H1 (cell line): ENCODE data around the gene NADSYN1. TPM values are rescaled to one million over a fixed set of nuclear protein-coding genes. Genes with fewer than 3 reads are reported as not detected.

Experiments
- CTCF ChIA-PET: fragments of 300-600 bp; sonication (Branson Sonifier 250); formaldehyde crosslinking; loops from one replicate; lab custom pipeline; 2021; ENCODE audit not compliant: partially characterized antibody; lab: Charles Lee
- POLR2A ChIA-PET: fragments of 300-600 bp; sonication (Branson Sonifier 250); formaldehyde crosslinking; loops from one replicate; lab custom pipeline; 2021; ENCODE audit warnings: inconsistent platforms; ENCODE audit not compliant: partially characterized antibody; lab: Charles Lee
- DNase-seq, 2 experiments: peaks; one replicate each; pipeline versions ENCODE4 v3.0.0 to v3.0.0-alpha.2; 2010 to 2022; ENCODE audit warnings: low spot score in 2 of 2, low read depth in 1 of 2, mixed read lengths in 1 of 2
- FAIRE-seq: peaks from 2 replicates; lab custom pipeline; 2011; peaks lifted over from hg19 to GRCh38; lab: Jason Lieb, UNC
- H2AFZ ChIP-seq: 2 replicates; pipeline ENCODE4 v1.8.1; 2012; ENCODE audit warnings: low read length, inconsistent platforms
- H2AK5ac ChIP-seq: 2 replicates; pipeline ENCODE4 v1.6.1; 2013; ENCODE audit warnings: low read depth, low read length
- H2BK120ac ChIP-seq: replicated peaks from 2 replicates; pipeline ENCODE3; 2013; ENCODE audit warnings: low read depth, low read length, inconsistent platforms
- H2BK12ac ChIP-seq: 2 replicates; pipeline ENCODE4 v1.6.1; 2013; ENCODE audit warnings: low read depth, low read length
- H2BK15ac ChIP-seq: 2 replicates; pipeline ENCODE4 v1.6.1; 2013; ENCODE audit warnings: low read length
- H2BK20ac ChIP-seq: 2 replicates; pipeline ENCODE4 v1.6.1; 2013; ENCODE audit warnings: low read length
- H2BK5ac ChIP-seq: 2 replicates; pipeline ENCODE4 v1.6.1; 2013; ENCODE audit warnings: low read depth, low read length
- H3K14ac ChIP-seq: 2 replicates; pipeline ENCODE4 v1.6.1; 2013; ENCODE audit warnings: inconsistent platforms; ENCODE audit not compliant: insufficient read length
- H3K18ac ChIP-seq: 2 replicates; pipeline ENCODE4 v1.6.1; 2013; ENCODE audit warnings: low read length; ENCODE audit errors: extremely low read depth
- H3K23ac ChIP-seq: 2 replicates; pipeline ENCODE4 v1.6.1; 2013; ENCODE audit warnings: inconsistent platforms; ENCODE audit not compliant: insufficient read length
- H3K23me2 ChIP-seq: 2 replicates; pipeline ENCODE4 v1.6.1; 2013; ENCODE audit warnings: low read depth, low read length
- H3K27ac ChIP-seq: 2 replicates; pipeline ENCODE4 v1.6.1; 2011; ENCODE audit warnings: low read depth, low read length, inconsistent platforms
- H3K27me3 ChIP-seq, 4 experiments: replicated peaks in 1 of 4; 1 replicate in 1 of 4; 2 replicates in 3 of 4; pipeline versions ENCODE4 v1.6.1 to v1.8.1; 2011 to 2013; ENCODE audit warnings: low read length in 3 of 4, mild to moderate bottlenecking in 3 of 4, inconsistent platforms in 2 of 4, mixed read lengths in 2 of 4, moderate library complexity in 1 of 4; ENCODE audit not compliant: control insufficient read depth in 3 of 4, insufficient read depth in 3 of 4; ENCODE audit errors: extremely low read depth in 1 of 4
- H3K36me3 ChIP-seq, 4 experiments: 2 replicates each; pipeline versions ENCODE4 v1.6.1 to v1.8.1; 2011 to 2013; ENCODE audit warnings: mild to moderate bottlenecking in 4 of 4, low read length in 3 of 4, moderate library complexity in 2 of 4, control low read depth in 1 of 4, inconsistent platforms in 1 of 4; ENCODE audit not compliant: insufficient read depth in 4 of 4, control insufficient read depth in 2 of 4
- H3K4ac ChIP-seq: replicated peaks from 2 replicates; pipeline ENCODE3; 2013; ENCODE audit warnings: low read length, low read depth, mixed read lengths, inconsistent platforms; ENCODE audit not compliant: insufficient read length
- H3K4me1 ChIP-seq, 4 experiments: replicated peaks in 1 of 4; 1 replicate in 1 of 4; 2 replicates in 3 of 4; pipeline versions ENCODE4 v1.6.1 to v1.8.1; 2011 to 2013; ENCODE audit warnings: low read length in 3 of 4, inconsistent platforms in 2 of 4, mixed read lengths in 1 of 4; ENCODE audit not compliant: insufficient read depth in 4 of 4, control insufficient read depth in 3 of 4
- H3K4me2 ChIP-seq, 2 experiments: 2 replicates each; pipeline versions ENCODE4 v1.6.1 to v1.8.1; 2011 to 2013; ENCODE audit warnings: low read depth in 2 of 2, low read length in 2 of 2, control low read depth in 1 of 2, inconsistent platforms in 1 of 2, mild to moderate bottlenecking in 1 of 2; ENCODE audit not compliant: insufficient read depth in 1 of 2
- H3K4me3 ChIP-seq, 4 experiments: fragments of 200-600, 300-600 bp in 1 of 4; sonication (generic), shearing (Covaris generic), sonication (Bioruptor Twin) in 1 of 4; 2 replicates each; pipeline versions ENCODE4 v1.5.1 to v1.8.1; 2011 to 2016; ENCODE audit warnings: low read length in 4 of 4, low read depth in 3 of 4, control low read depth in 2 of 4, inconsistent platforms in 2 of 4, mild to moderate bottlenecking in 2 of 4, mixed read lengths in 1 of 4, moderate library complexity in 1 of 4; ENCODE audit not compliant: insufficient read depth in 2 of 4; ENCODE audit errors: extremely low read depth in 1 of 4
- H3K56ac ChIP-seq: replicated peaks from 2 replicates; pipeline ENCODE3; 2013; ENCODE audit warnings: low read depth, mild to moderate bottlenecking, mixed read lengths, low read length, inconsistent platforms; ENCODE audit not compliant: insufficient read length
- H3K79me1 ChIP-seq: 2 replicates; pipeline ENCODE4 v1.6.1; 2013; ENCODE audit warnings: low read depth, low read length, control low read depth
- H3K79me2 ChIP-seq, 2 experiments: 2 replicates each; pipeline versions ENCODE4 v1.6.1 to v1.8.1; 2012 to 2013; ENCODE audit warnings: low read length in 2 of 2, mild to moderate bottlenecking in 2 of 2, inconsistent platforms in 1 of 2; ENCODE audit not compliant: insufficient read depth in 2 of 2, control insufficient read depth in 1 of 2
- H3K9ac ChIP-seq, 4 experiments: replicated peaks in 1 of 4; 1 replicate in 1 of 4; 2 replicates in 3 of 4; pipeline versions ENCODE4 v1.6.1 to v1.8.1; 2011 to 2013; ENCODE audit warnings: low read depth in 3 of 4, low read length in 3 of 4, control low read depth in 2 of 4, mild to moderate bottlenecking in 2 of 4, moderate library complexity in 2 of 4, inconsistent platforms in 1 of 4; ENCODE audit errors: extremely low read depth in 1 of 4
- H3K9me3 ChIP-seq, 2 experiments: 2 replicates each; pipeline versions ENCODE4 v1.6.1 to v1.8.1; 2012 to 2013; ENCODE audit warnings: mild to moderate bottlenecking in 2 of 2, moderate library complexity in 2 of 2, control low read depth in 1 of 2, inconsistent platforms in 1 of 2, low read depth in 1 of 2, low read length in 1 of 2, mixed read lengths in 1 of 2; ENCODE audit not compliant: insufficient read depth in 2 of 2
- H4K20me1 ChIP-seq, 2 experiments: replicated peaks in 1 of 2; 2 replicates each; pipeline versions ENCODE3 to v1.8.1; 2011 to 2013; ENCODE audit warnings: inconsistent platforms in 2 of 2, low read length in 2 of 2, mild to moderate bottlenecking in 1 of 2; ENCODE audit not compliant: insufficient read depth in 2 of 2, control insufficient read depth in 1 of 2
- H4K5ac ChIP-seq: 2 replicates; pipeline ENCODE4 v1.6.1; 2013; ENCODE audit warnings: low read length, low read depth, mixed read lengths, inconsistent platforms; ENCODE audit not compliant: insufficient read length
- H4K8ac ChIP-seq: 2 replicates; pipeline ENCODE4 v1.8.0; 2013; ENCODE audit warnings: mild to moderate bottlenecking, moderate library complexity, low read length, inconsistent platforms; ENCODE audit not compliant: insufficient read depth; ENCODE audit errors: extremely low read depth
- H4K91ac ChIP-seq: replicated peaks from 2 replicates; pipeline ENCODE3; 2013; ENCODE audit warnings: low read length, mixed read lengths, inconsistent platforms; ENCODE audit not compliant: insufficient read length
- GABPA ChIP-seq: IDR thresholded peaks from 2 replicates; pipeline ENCODE4 v1.6.1; 2011; ENCODE audit warnings: mild to moderate bottlenecking, low read length, moderate library complexity, borderline replicate concordance; ENCODE audit not compliant: insufficient read depth
- JUND ChIP-seq: IDR thresholded peaks from 2 replicates; pipeline ENCODE4 v1.6.1; 2011; ENCODE audit warnings: mild to moderate bottlenecking, improper control_type of control experiment, low read length
- MAFK ChIP-seq: IDR thresholded peaks from 2 replicates; pipeline ENCODE4 v1.6.1; 2012; ENCODE audit warnings: low read depth, mild to moderate bottlenecking, improper control_type of control experiment, low read length
- TCF12 ChIP-seq: IDR thresholded peaks from 2 replicates; pipeline ENCODE4 v1.6.1; 2011; ENCODE audit warnings: low read depth, mild to moderate bottlenecking, low read length
- WGBS, 2 experiments: shearing (Covaris generic) in 1 of 2; methylation state at CpG; one replicate each; pipeline versions ENCODE4 v1.1.6 to v1.1.7; 2013 to 2015; ENCODE audit warnings: low lambda C conversion rate in 2 of 2, mixed read lengths in 2 of 2, inconsistent platforms in 1 of 2, low coverage in 1 of 2, missing lambda C conversion rate in 1 of 2; ENCODE audit not compliant: insufficient replicate concordance in 2 of 2, insufficient coverage in 1 of 2, insufficient read length in 1 of 2; ENCODE audit errors: extremely low coverage in 1 of 2, missing lambda C conversion rate in 1 of 2; 5-methylcytosine and 5-hydroxymethylcytosine counted together
- polyA plus RNA-seq, 7 experiments: library from polyadenylated mRNA; depleted of rRNA in 3 of 7; stranded (reverse) in 5 of 7; unstranded in 2 of 7; fragments of >200 nt in 5 of 7; fragments of 200-250 nt in 2 of 7; gene quantifications; 1 replicate in 5 of 7; 2 replicates in 1 of 7; 4 replicates in 1 of 7; pipeline versions ENCODE4 v1.2.1 to v1.2.3, GENCODE V29; 2011 to 2013; ENCODE audit warnings: missing spikeins in 2 of 7, mixed read lengths in 2 of 7
- total RNA-seq: library from RNA; stranded (reverse); fragmentation: NEBNext Ultra II Directional; extraction: Animal tissue kit (Norgen Biotek cat#: 25700); gene quantifications from 2 replicates; pipeline ENCODE4 v1.2.1, GENCODE V29; 2021

NADSYN1 gene
- total and polyA plus RNA-seq, 2 of the 8 experiments (the other 6 are each of a cell fraction or from before 2014, with no cell fraction given), result 38.3 to 38.6 TPM

DNA sequence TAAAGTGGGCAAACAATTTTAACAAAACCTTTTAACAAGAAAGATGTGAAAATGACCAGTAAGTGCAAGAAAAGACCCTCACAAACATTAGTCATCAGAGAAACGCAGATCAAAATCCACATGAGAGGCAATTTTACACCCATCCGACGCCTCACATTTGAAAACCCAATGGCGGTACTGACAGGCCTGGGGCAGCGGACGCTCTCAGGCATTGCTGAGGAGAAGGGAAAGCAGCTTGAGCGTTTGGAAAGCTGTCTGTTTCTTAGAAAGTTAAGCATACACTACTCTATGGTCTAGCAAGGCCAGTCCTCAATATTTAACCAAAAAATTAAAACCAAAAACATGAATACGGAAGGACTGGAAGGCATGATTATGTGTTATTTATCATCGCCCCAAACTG is 82.8 kb downstream of the NADSYN1 start:
- no peak overlapping the region for H3K4ac ChIP-seq
- no peak overlapping the region for H3K56ac ChIP-seq
- H2AK5ac ChIP-seq, result no peak overlapping the region
- H2BK120ac ChIP-seq, result no peak overlapping the region
- no peaks in the 10 kb centered on the region; the same call in 1 of the 2 replicates for H3K23me2 ChIP-seq
- 90% methylated on average over 9 of the region's 9 CpGs; no CpG with 5 or more reads in 1 of the 2 experiments for WGBS, 2 experiments
- no peaks in the 10 kb centered on the region for H3K36me3 ChIP-seq
- no peak overlapping the region for H3K4me2 ChIP-seq
- H2BK5ac ChIP-seq, result no peak overlapping the region
- H3K79me1 ChIP-seq, result no peaks in the 10 kb centered on the region
- H3K23ac ChIP-seq, result no peak overlapping the region
- H2AFZ ChIP-seq, result no peak overlapping the region
- H3K27ac ChIP-seq, result no peak overlapping the region
- H4K8ac ChIP-seq, result no peak overlapping the region
- no peaks in the 10 kb centered on the region for H3K9me3 ChIP-seq
- DNase-seq, result no peak
- no peaks in the 10 kb centered on the region for H3K79me2 ChIP-seq
- H3K14ac ChIP-seq, result no peak overlapping the region
- FAIRE-seq, result no peak
- no peak overlapping the region for H3K9ac ChIP-seq
- no peak overlapping the region for H3K4me3 ChIP-seq
- ChIA-PET CTCF (no interaction called here), POLR2A (no interaction called here)
- no peak overlapping the region for H2BK15ac ChIP-seq
- no peak overlapping the region for H4K91ac ChIP-seq
- H2BK12ac ChIP-seq, result no peak overlapping the region
- no peaks in the 10 kb centered on the region for H4K20me1 ChIP-seq
- H4K5ac ChIP-seq, result no peak overlapping the region
- H3K27me3 ChIP-seq, result no peaks in the 10 kb centered on the region
- no peaks in the 10 kb centered on the region for H3K4me1 ChIP-seq
- H3K18ac ChIP-seq, result no peak overlapping the region
- no peak overlapping the region for H2BK20ac ChIP-seq
- TF ChIP-seq GABPA, result no peak
- no peak for TF ChIP-seq TCF12
- TF ChIP-seq MAFK, result no peak
- TF ChIP-seq JUND, result no peak
